Omental fat pad (tissue), 4 donors: ENCODE results near the gene OTUD6A. TPM values are rescaled to one million over a fixed set of nuclear protein-coding genes. Genes with fewer than 3 reads are reported as not detected.
A peak's percentile ranks its signal among the peaks of the same experiment; 100 is the strongest.

ENCODE experiments used
- ATAC-seq: fragments of 150-250 bp; one replicate; pipeline ENCODE4 v1.9.1; 2016; ENCODE audit warnings: mild to moderate bottlenecking, moderate library complexity; ENCODE audit not compliant: low FRiP score
- DNase-seq: peaks from one replicate; pipeline ENCODE4 v3.0.0-alpha.2; 2019; ENCODE audit warnings: low spot score
- CTCF ChIP-seq, 3 donors: fragments of 450-650 bp; IDR thresholded peaks; one replicate each; pipeline ENCODE4 v1.5.1; 2016 to 2017; ENCODE audit warnings: antibody characterized with exemption in 3 of 3, mild to moderate bottlenecking in 3 of 3, moderate library complexity in 2 of 3
- total RNA-seq, 4 donors: library from RNA; depleted of rRNA; stranded (reverse); fragments of >200 nt; gene quantifications; one replicate each; pipeline ENCODE4 v1.1.0, GENCODE V29; 2016

OTUD6A gene
- total RNA-seq, 4 donors from 2014 or later, result not detected

- TF ChIP-seq CTCF (IDR thresholded peaks at IDR 0.05), result no peak
- DNase-seq, result no peak
- ATAC-seq, result no peak
These were observed 36.0 kb upstream of the OTUD6A start for GRCh38 chrX:70026112-70026850.

GRCh38 chrX:70026851-70027200, 35.4 kb upstream of the OTUD6A start:
- no peak for TF ChIP-seq CTCF (IDR thresholded peaks at IDR 0.05)
- DNase-seq (no peak), ATAC-seq (no peak)

- no peak for TF ChIP-seq CTCF (IDR thresholded peaks at IDR 0.05)
- no peak for DNase-seq
- no peak for ATAC-seq
These were observed 32.4 kb upstream of the OTUD6A start for GRCh38 chrX:70029863-70030262.

GRCh38 chrX:70030301-70030767, 31.9 kb upstream of the OTUD6A start:
- no peak for DNase-seq
- peak in 1 of 3 donors; percentile 13 for TF ChIP-seq CTCF (IDR thresholded peaks at IDR 0.05)
- ATAC-seq, result no peak

GRCh38 chrX:70032792-70033191, 29.5 kb upstream of the OTUD6A start:
- ATAC-seq (no peak), DNase-seq (no peak)
- TF ChIP-seq CTCF (IDR thresholded peaks at IDR 0.05), result no peak

GRCh38 chrX:70033348-70034051, 28.8 kb upstream of the OTUD6A start:
- ATAC-seq, result no peak
- TF ChIP-seq CTCF (IDR thresholded peaks at IDR 0.05), result no peak

GRCh38 chrX:70034646-70035045, 27.6 kb upstream of the OTUD6A start:
- no peak for TF ChIP-seq CTCF (IDR thresholded peaks at IDR 0.05)
- ATAC-seq, result no peak
- no peak for DNase-seq

More at GRCh38 chrX:70033348-70034051, 28.8 kb upstream of the OTUD6A start:
- no peak for DNase-seq
